OCI-M2 (cell line): ENCODE results near the gene LMBR1.
"Not testable (repeated sequence)": the region's sequence is repeated elsewhere in the genome, so short reads cannot be mapped to it uniquely, and the experiment has no call there.

ENCODE experiments used
- DNase-seq: peaks from one replicate; lab custom pipeline; 2025; ENCODE audit not compliant: unreplicated experiment; lab: John Stamatoyannopoulos, UW

Gene LMBR1

GRCh38 chr7:156661637-156662036 is 231.3 kb downstream of the LMBR1 start:
- no peak for DNase-seq

GRCh38 chr7:156659961-156660360 is 233.0 kb downstream of the LMBR1 start:
- DNase-seq, result no peak

- DNase-seq, result no peak
These were observed 233.8 kb downstream of the LMBR1 start for GRCh38 chr7:156659203-156659602.

GRCh38 chr7:156657681-156658080 is 235.3 kb downstream of the LMBR1 start:
- DNase-seq, result no peak

- DNase-seq, result no peak
These were observed 236.4 kb downstream of the LMBR1 start for GRCh38 chr7:156656598-156656997.

GRCh38 chr7:156655983-156656382 is 237.0 kb downstream of the LMBR1 start:
- DNase-seq, result no peak

GRCh38 chr7:156655251-156655650 is 237.7 kb downstream of the LMBR1 start:
- DNase-seq, result no peak

GRCh38 chr7:156654511-156655234 is 238.3 kb downstream of the LMBR1 start:
- DNase-seq, result no peak

GRCh38 chr7:156652886-156653568 is 240.0 kb downstream of the LMBR1 start:
- DNase-seq, result no peak

GRCh38 chr7:156651474-156651873 is 241.5 kb downstream of the LMBR1 start:
- no peak for DNase-seq

GRCh38 chr7:156650042-156650441 is 242.9 kb downstream of the LMBR1 start:
- no peak for DNase-seq

GRCh38 chr7:156647330-156647729 is 245.7 kb downstream of the LMBR1 start:
- not testable (repeated sequence) for DNase-seq

GRCh38 chr7:156642306-156643045 is 250.5 kb downstream of the LMBR1 start:
- no peak for DNase-seq

GRCh38 chr7:156640949-156641485 is 252.0 kb downstream of the LMBR1 start:
- DNase-seq, result peak; percentile 88

- peak; percentile 88 for DNase-seq
These were observed 252.6 kb downstream of the LMBR1 start, which contains the start of gene RNF32 for GRCh38 chr7:156640257-156640948. Gene RNF32 (plus strand): TSS chr7:156640774. CDS start chr7:156643878, 3,104 bp downstream.

- DNase-seq, result peak; percentile 40
These were observed 253.3 kb downstream of the LMBR1 start for GRCh38 chr7:156639426-156640256.

GRCh38 chr7:156638443-156639077 is 254.4 kb downstream of the LMBR1 start:
- peak; percentile 87 for DNase-seq

- not testable (repeated sequence) for DNase-seq
These were observed 255.9 kb downstream of the LMBR1 start for GRCh38 chr7:156637093-156637492.
